Jurkat, Clone E6-1 (cell line): Measurements from ENCODE around the gene TINCR.
"Not testable (repeated sequence)": the region's sequence is repeated elsewhere in the genome, so short reads cannot be mapped to it uniquely, and the experiment has no call there.

Experiments used
- DNase-seq: peaks from one replicate; pipeline ENCODE4 v3.0.0-alpha.2; 2011; ENCODE audit warnings: low read depth, low spot score
- H3K4me3 ChIP-seq: 2 replicates; pipeline ENCODE4 v1.5.1; 2011; ENCODE audit warnings: mild to moderate bottlenecking, low read length, control low read depth, moderate library complexity

The TINCR gene

DNA sequence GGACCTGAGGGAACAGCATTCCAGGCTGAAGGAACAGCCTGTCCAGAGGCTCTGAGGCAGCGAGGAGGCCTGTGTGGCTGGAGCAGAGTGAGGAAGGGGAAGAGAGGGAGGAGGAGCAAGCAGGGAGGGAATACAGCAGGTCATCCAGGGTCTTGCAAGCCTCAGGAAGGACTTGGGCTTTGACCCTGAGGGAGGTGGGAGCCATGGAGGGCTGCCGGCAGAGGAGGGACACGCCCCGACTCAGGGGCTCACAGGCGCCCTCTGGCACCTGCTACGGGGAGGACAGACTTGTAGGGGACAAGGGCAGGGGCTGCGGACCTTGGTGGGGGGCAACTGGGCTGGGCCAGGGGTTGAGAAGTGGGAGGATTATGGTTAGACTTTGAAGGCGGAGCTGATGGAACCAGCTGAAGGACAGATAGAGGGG is 4.7 kb downstream of the TINCR start:
- no peak for DNase-seq
- H3K4me3 ChIP-seq, result no peak overlapping the region

DNA sequence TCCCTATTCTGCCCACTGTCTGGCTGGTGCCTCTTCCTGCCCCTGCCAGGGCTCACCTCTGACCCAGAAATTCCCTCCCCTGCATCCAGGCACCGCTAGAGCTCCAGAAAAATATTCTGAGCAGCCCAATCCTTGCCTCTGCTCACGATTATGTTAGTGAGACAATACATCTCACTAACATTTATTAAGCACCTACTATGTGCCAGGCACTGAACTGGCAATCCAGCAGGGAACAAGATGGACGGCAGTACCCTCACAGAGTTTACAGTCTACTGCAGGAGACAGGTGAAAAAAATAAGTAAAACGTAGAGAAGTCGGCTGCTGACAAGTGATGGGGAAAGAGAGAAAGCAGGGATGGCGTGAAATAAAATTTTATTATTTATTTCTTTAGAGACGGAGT is 5.5 kb downstream of the TINCR start:
- DNase-seq, result no peak
- H3K4me3 ChIP-seq, result no peak overlapping the region

DNA sequence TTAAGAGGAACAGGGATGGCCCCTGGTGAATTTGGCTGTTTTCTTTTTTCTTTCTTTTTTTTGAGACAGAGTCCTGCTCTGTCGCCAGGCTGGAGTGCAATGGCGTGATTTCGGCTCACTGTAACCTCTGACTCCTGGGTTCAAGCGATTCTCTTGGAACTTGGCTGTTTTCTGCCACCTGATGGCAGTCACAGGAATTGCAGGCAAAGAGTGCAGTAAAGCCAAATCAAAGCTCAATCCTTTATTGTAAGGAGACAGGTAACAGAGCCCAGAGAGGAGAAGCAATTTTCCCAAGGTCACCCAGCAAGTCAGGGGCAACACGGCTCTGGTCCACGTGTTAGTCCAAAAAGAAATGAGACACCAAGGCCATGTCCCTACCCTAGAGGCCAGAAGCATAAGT is 6.2 kb downstream of the TINCR start:
- no peak for DNase-seq
- no peak overlapping the region for H3K4me3 ChIP-seq

DNA sequence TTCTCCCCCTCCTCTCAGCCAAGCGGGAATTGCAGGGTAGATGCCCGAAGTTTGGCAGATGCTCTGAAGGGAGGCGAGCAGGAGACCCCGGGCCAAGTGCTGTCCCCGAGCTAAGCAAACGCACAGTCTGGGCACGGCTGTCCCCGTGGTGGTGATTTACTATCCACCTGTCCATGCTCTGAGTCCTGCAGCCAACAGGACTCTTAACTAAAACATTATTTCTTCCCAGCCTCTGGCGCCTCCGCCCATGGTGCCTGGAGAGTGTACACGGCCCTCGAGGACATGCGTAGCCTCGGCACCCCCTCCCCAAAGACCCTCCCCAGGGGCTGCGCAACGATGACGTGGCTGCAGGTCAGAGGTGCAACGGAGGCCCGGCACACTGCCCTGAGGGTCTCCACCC is 7.6 kb downstream of the TINCR start:
- no peak overlapping the region for H3K4me3 ChIP-seq
- DNase-seq, result no peak

DNA sequence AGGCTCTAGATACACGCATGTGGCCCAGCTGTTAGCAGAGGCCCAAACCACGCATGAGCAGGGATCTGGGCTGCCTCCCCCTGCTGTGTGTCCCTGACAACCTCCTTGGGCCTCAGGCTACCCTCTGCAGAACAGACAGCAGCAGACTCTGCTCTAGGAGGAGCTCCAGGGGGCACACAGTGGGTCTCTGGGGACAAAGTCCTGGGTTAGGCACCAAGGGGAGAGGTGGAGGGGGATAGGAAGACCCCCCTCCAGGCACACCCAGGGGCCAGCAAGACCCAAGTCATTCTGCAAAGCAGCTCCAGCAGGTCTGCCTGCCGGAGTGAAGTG is 8.0 kb downstream of the TINCR start:
- no peak for DNase-seq
- no peak overlapping the region for H3K4me3 ChIP-seq

DNA sequence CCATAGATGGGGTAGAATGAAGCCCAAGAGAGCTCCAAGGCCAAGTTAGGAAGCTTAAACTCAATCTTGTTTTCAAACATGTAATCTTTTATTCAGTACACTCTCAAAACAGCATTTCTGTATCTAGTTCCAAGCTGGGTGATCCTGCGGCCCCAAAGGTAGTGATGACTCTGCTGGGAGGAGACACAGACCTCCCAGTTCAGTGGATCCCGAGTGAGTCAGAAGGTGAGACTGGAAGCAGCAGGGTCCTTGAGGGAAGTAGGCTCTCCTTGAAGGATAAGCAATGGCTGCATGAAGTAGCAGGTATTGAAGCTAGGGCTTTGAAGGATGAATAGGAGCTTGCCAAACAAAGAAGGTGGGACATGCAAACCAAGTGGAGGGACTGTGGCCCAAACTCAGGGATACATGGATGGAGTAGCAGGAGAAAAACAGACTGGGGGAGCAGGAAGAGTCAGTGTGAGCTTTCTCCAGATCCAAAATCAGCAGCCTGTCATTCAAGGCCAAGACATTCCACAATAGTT is 9.6 kb downstream of the TINCR start:
- no peak for DNase-seq
- no peak overlapping the region for H3K4me3 ChIP-seq

DNA sequence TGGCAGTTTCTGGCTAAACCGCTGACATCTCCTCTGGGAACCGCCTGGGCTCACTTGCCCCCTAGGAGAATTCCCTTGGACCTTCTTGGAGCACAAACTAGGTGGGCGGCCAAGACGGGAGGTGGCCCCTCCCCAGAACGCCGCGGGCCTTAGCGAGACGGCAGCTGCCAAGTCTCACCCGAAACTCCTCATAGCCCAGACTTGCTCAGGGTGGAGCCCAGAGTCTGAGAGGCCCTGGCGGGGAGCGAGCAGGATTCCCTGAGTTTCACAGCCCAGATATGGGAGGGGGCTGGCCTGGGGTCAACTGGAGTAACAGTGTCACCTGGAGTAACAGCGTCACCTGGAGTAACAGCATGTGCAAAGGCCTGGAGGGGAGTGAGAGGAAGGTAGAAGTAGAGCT is 10.1 kb downstream of the TINCR start:
- DNase-seq, result no peak
- H3K4me3 ChIP-seq, result no peak overlapping the region

DNA sequence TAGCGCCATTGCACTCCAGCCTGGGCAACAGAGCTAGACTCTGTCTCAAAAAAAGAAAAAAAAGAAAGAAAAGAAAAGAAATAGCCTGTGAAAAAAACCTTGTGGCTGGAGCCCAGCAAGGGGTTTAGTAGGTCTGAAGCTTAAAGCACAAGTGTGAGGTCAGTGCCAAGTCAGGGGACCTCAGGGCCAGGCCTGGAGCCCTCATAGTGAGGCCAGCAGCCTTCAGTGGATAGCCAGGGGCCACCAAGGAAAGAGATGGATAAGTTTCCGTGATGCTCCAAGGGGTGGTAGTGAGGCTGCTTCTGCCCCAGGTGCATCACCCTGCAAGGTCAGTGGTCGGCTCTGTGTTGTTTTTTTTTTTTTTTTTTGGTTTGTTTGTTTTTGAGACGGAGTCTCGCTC is 12.9 kb downstream of the TINCR start:
- H3K4me3 ChIP-seq, result no peak overlapping the region
- DNase-seq, result no peak

DNA sequence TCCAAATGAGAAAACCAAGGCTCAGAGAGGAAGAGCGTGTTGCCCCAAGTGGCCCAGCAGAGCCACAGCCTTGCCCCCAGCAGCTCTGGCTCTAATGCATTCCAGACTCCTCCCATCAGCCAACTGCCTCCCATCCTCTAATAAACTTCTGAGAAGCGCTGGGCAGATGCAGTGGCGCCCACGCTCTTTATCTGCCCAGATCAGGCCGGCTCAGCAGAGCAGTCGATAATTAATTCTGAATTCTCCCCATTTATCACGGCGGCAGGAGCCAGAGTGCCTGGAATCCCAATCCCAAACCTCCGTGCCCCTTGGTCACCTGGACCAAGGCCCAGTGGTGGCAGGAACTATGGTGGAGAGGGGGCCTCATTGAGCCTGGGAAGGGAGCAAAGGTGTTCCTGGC is 13.9 kb downstream of the TINCR start:
- no peak overlapping the region for H3K4me3 ChIP-seq
- DNase-seq, result no peak

DNA sequence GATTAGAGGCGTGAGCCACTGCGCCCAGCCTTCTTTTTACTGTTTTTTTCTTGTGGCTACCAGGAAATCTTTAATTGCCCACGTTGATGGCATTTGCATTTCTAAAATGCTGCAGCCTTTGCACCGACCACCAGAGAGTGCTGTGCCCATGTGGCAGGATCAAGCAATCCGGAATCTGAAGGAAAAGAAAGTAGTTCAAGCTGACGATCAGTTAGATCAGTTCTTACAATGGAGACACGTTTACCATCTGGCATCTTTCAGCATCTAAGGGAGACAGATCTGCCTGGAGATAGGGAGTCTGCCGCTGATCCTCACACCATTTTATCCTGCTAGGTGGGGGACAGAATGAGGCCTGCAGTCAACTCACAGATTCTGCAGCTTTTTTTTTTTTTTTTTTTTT is 19.9 kb downstream of the TINCR start:
- peak; percentile 82 for DNase-seq
- no peak overlapping the region for H3K4me3 ChIP-seq

DNA sequence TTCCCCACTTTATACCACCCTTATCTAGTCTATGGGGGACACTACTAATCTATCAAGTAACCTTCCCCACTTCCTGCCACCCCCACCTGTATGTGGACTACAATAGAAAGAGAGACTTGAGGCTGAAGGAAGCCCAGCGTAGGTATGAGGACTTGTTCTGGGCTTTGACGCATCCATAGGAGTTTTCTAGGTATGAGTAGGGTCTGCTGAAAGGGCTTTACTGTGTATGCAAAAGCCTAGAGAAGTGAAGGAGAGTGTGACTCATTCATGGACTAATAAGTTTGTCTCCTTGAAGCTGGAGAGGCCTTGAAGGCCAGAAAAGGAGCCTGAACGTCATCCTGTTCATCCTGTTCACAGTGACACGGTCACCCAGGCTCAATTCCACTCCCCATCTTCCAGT is 21.8 kb downstream of the TINCR start:
- H3K4me3 ChIP-seq, result no peak overlapping the region
- no peak for DNase-seq

DNA sequence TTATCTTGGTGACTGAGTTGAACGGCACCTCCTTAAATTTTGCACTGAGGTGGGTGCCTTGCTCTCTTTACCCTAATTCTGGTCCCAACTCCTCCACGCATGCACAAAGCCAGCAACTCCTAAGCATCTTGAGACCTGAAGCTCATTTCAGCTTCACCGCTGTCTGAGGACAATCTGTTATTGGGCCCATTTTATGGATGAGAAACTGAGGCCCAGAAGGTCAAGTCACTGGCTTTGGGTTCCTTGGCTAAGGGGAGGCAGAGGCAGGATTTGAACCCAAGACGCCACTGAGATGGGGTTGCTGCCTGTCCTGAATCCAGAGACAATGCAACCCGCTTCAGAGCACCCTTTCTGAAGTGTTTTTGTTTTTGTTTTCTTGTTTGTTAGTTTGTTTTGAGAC is 22.7 kb downstream of the TINCR start:
- no peak for DNase-seq
- no peak overlapping the region for H3K4me3 ChIP-seq

DNA sequence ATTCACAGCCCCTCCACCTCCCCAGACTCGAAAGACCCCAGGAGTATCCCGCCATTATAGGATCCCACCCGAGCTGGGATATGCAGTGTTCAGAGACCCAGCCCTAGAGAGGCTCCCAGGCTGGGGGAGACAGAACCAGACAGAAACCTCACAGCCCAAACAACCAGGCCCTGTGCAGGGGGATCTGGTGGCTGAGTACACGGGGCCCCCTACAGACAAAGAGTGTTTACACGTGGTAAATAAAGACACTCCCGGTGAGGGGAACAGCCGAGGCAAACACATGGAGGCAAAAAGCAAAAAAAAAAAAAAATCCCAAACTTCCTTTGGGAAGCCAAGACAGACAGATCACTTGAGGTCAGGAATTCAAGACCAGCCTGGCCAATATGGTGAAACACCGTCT is 25.1 kb downstream of the TINCR start:
- DNase-seq, result no peak
- no peak overlapping the region for H3K4me3 ChIP-seq

DNA sequence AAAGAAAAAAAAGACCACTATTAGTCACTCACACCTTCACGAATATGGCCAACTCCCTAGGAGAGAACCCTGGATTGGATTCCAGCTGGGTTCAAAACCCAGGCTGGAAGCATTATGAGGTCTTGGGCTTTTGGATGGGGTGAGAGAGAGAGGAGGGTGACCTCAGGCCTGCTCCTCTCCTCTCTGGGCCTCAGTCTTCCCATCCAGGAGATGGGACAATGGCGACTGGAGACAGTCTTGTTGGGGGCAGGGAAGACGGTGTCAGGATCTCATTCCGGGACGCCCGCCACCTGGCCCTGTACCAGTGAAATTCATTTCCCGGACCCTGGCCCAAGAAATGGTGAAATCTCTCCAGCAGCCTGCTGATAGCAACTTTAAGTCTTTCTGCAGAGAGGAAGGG is 26.3 kb downstream of the TINCR start:
- H3K4me3 ChIP-seq, result no peak overlapping the region
- DNase-seq, result no peak

DNA sequence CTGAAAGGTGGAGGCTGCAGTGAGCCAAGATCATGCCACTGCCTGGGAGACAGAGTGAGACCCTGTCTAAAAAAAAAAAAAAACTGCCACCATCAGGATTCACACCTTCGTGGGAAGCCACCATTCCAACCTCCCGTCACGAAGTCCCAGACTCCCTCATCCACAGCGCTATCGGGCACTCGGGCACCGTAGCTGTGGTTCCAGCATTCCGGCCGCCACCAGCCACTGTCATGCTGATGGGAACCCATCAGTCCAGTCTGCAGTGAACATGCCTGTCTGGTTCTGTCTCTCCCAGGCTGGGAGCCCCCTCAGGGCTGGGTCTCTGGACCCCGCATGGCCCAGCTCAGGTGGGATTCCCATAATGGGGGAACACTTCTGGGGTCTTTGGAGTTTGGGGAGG is 27.5 kb downstream of the TINCR start:
- H3K4me3 ChIP-seq, result no peak overlapping the region
- DNase-seq, result no peak

DNA sequence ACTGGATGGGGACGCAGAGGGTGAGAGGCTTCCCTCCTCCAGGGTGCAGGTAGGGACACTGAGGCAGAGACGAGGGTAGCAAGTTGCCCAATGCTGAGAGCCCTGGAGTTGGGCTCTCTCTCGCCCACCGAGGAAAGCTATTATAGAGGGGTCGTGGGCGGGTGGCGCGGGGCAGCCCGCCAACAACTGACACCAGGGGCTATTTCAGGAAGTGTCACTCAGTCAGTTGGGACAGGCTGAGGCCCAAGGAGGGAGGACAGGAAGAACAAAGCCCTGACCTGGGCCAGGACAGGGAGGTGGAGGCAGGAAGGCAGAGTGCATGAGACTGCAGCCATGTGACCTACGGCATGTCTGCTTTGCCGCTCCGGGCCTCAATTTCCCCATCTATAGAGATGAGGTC is 29.9 kb downstream of the TINCR start:
- DNase-seq, result no peak
- H3K4me3 ChIP-seq, result no peak overlapping the region

DNA sequence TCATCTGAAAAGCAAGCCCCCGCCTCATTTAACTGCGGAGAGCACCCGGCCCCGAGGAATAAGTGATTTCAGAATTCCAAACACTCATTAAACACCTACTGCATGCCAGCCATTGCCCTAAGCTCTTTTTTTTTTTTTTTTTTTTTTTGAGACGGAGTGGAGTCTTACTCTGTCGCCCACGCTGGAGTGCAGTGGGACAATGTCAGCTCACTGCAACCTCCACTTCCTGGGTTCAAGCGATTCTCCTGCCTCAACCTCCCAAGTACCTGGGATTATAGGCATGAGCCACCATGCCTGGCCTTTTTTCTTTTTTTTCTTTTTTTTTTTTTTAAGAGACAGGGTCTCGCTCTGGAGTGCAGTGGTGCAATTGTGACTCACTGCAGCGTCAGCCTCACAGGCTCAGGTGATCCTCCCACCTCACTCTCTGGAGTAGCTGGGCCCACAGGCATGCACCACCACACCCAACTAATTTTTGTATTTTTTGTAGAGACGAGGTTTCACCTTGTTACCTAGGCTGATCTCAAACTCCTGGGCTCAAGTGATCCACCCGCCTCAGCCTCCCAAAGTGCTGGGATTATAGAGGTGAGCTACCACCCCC is 30.7 kb downstream of the TINCR start:
- not testable (repeated sequence) for H3K4me3 ChIP-seq, DNase-seq

DNA sequence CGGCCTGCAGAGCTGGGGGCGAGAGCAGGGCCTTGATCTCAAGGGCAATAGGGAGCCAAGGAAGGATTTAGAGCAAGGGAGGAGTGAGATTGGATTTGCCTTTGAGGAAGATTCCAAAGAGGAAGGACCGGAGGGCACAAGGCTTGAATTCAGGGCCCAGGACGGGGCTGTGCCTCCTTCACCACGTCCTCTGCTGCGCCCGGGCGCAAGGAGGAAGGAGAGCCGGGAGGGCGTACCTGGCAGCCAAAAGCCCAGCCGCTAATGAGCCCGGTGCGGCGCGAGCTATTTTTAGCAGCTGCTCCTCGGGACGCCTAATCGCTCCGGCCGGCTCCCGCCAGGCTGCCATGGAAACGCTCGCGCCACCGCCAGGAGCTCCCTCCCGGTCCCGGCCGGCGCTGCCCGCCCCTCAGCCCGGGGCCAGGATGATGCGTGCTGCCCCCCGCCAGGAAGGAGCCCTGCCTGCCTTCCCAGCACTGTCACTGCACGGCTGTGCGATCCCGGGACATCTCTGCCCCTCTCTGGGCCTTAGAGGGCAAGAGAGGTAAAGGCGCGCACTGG is 31.3 kb downstream of the TINCR start:
- DNase-seq, result no peak
- H3K4me3 ChIP-seq, result no peak overlapping the region

DNA sequence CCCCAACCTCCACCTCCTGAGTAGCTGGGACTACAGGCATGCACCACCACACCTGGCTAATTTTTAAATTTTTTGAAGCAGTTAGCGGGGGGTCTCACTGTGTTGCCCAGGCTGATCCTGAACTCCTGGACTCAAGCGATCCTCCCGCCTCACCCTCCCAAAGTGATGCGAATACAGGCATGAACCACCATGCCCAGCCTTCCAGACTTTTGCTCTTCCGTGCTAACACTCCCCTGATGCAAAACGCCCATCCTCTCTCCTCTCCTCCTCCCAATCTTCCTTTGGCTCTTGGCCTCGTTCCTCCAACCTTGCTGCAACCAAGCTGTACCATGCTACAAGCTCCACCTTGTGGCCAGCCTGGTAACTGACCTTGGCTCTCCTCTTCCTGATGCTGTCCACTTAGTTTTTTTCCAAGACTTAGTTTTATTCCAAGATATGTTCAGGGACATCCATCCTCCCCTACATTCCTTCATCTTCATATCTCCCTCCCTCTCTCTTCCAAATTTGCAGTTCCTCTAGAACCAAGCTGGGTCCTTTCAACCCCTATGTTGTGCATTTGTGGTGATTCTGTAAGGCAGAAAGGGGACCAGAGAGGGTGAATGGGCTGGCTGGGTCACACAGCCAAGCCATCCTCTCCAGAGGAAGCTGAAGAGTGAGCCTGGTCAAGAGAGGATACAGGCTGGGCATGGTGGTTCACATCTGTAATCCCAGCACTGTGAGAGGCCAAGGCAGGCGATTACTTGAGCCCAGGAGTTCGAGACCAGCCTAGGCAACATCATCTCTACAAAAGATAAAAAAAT is 32.8 kb downstream of the TINCR start:
- DNase-seq, result no peak

DNA sequence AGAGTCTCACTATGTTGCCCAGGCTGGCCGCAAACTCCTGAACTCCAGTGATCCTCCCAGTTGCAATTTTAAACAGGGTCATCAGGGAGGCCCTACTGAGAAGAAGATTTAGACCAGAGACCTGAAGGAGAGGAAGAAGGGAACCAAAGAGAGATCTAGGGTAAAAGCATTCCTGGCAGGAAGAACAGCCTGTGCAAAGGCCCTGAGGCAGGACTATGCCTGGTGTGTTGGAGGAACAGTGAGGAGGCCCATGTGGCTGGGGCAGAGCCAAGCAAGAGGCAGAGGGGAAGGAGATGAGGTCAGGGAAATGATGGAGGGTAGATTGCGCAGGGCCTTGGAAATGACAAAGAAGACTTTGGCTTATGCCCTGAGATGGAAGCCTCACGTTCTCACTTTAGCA is 34.5 kb downstream of the TINCR start:
- DNase-seq, result no peak
- H3K4me3 ChIP-seq, result no peak overlapping the region

More for the DNA sequence above, 32.8 kb downstream of the TINCR start:
- no peak overlapping the region for H3K4me3 ChIP-seq

DNA sequence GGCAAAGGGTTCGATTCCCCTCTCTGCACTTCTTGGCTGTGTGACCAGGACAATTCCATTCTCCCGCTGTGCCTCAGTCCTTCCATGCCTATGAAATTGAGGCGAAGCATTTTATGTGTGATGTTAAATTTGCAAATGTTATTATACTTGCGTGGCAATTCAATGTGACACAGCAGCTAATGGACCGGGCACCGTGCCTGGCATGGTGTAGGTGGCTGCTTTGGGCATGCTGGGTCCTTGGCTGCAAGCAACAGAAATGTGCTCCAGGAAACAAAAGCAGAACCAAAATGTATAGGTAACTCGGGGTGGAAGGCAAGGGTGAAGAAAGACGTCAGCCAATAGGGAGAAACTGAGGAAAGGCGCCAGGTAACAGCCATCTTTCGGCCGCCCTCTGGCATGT is 37.1 kb downstream of the TINCR start:
- no peak for DNase-seq
- no peak overlapping the region for H3K4me3 ChIP-seq
